ENCODE data around the gene LRP1. TPM values are rescaled to one million over a fixed set of nuclear protein-coding genes. Genes with fewer than 3 reads are reported as not detected.
A peak's percentile ranks its signal among the peaks of the same experiment; 100 is the strongest.

LRP1 gene
- total and polyA plus RNA-seq, 2 of the 13 experiments (the other 11 are each of a cell fraction or from before 2014, with no cell fraction given) = 14.7 to 30.8 TPM

- no peak for TF ChIP-seq TEAD2 (CRISPR knock-in tag; IDR thresholded peaks at IDR 0.05)
- TF ChIP-seq ZNF337 (CRISPR knock-in tag; IDR thresholded peaks at IDR 0.05; ENCODE audit: borderline replicate concordance, low read depth) = peak; percentile 44; the same call in 1 of the 2 replicates
- TF ChIP-seq ZSCAN31 (CRISPR knock-in tag; IDR thresholded peaks at IDR 0.05; ENCODE audit: low read depth) = no peak; the same call in 1 of the 2 replicates
- peak in 1 of 2 experiments; percentile 68; a peak in 2 of 4 replicates for TF ChIP-seq KLF16 (CRISPR knock-in tag; IDR thresholded peaks at IDR 0.05)
- peak; percentile 60; the same call in 1 of the 2 replicates for TF ChIP-seq MEIS2 (CRISPR knock-in tag; IDR thresholded peaks at IDR 0.05)
- TF ChIP-seq ZKSCAN8 (CRISPR knock-in tag; IDR thresholded peaks at IDR 0.05; ENCODE audit: borderline replicate concordance) = no peak; the same call in 1 of the 2 replicates
- peak in 1 of 2 experiments; percentile 87; a peak in 3 of 4 replicates for TF ChIP-seq NR2F1 (CRISPR knock-in tag; IDR thresholded peaks at IDR 0.05)
- no peak for TF ChIP-seq THAP8 (CRISPR knock-in tag; IDR thresholded peaks at IDR 0.05; ENCODE audit: borderline replicate concordance)
- no peak for TF ChIP-seq SIX1 (CRISPR knock-in tag; IDR thresholded peaks at IDR 0.05; ENCODE audit: borderline replicate concordance)
- TF ChIP-seq RORA (CRISPR knock-in tag; IDR thresholded peaks at IDR 0.05) = no peak
- TF ChIP-seq ZNF264 (CRISPR knock-in tag; IDR thresholded peaks at IDR 0.05) = peak; percentile 80
- TF ChIP-seq SUZ12 (IDR thresholded peaks at IDR 0.05; ENCODE audit: low read depth, low read length) = no peak
- no peak for TF ChIP-seq ZNF879 (CRISPR knock-in tag; IDR thresholded peaks at IDR 0.05)
- peak; percentile 51; the same call in 1 of the 2 replicates for TF ChIP-seq ZNF629 (CRISPR knock-in tag; conservative IDR thresholded peaks at IDR 0.05)
- peak; percentile 57 for TF ChIP-seq POLR2G (IDR thresholded peaks at IDR 0.05; ENCODE audit: low read depth, low read length)
- 0 out of 2 replicates have a peak, but pooled peaks have one; percentile 24 for TF ChIP-seq SNAPC2 (CRISPR knock-in tag; IDR thresholded peaks at IDR 0.05)
- no peak for TF ChIP-seq IRF1 (CRISPR knock-in tag; IDR thresholded peaks at IDR 0.05; ENCODE audit: low read depth)
- no peak for TF ChIP-seq ZBTB49 (CRISPR knock-in tag; IDR thresholded peaks at IDR 0.05; ENCODE audit: borderline replicate concordance)
- TF ChIP-seq RXRA (CRISPR knock-in tag; IDR thresholded peaks at IDR 0.05) = peak; percentile 94
- TF ChIP-seq ATF7 (IDR thresholded peaks at IDR 0.05) = 0 out of 2 replicates have a peak, but pooled peaks have one; percentile 25
- peak; percentile 77 for TF ChIP-seq ATF7 (CRISPR knock-in tag; IDR thresholded peaks at IDR 0.05)
- TF ChIP-seq CBX1 (IDR thresholded peaks at IDR 0.05; ENCODE audit: low read depth) = peak; percentile 39
- no peak for TF ChIP-seq ZSCAN22 (CRISPR knock-in tag; IDR thresholded peaks at IDR 0.05)
- no peak for TF ChIP-seq ZBTB26 (CRISPR knock-in tag; IDR thresholded peaks at IDR 0.05; ENCODE audit: borderline replicate concordance)
- peak; percentile 96 for TF ChIP-seq ZMYM2 (CRISPR knock-in tag; IDR thresholded peaks at IDR 0.05)
- TF ChIP-seq MXI1 (IDR thresholded peaks at IDR 0.05; ENCODE audit: borderline replicate concordance, low read depth, low read length) = peak; percentile 58; the same call in 1 of the 3 replicates
Observed at GRCh38 chr12:57101892-57102695, 26.2 kb upstream of the LRP1 start (continued).

Data from HepG2 (cell line).